Measurements from ENCODE around the gene RBM6. TPM values are rescaled to one million over a fixed set of nuclear protein-coding genes. Genes with fewer than 3 reads are reported as not detected.
A peak's percentile ranks its signal among the peaks of the same experiment; 100 is the strongest.

RBM6 gene
- total and polyA plus RNA-seq, 9 of the 15 experiments (the other 6 are each of a cell fraction or from before 2014, with no cell fraction given), result 19.9 to 82.2 (median 57.8) TPM

DNA sequence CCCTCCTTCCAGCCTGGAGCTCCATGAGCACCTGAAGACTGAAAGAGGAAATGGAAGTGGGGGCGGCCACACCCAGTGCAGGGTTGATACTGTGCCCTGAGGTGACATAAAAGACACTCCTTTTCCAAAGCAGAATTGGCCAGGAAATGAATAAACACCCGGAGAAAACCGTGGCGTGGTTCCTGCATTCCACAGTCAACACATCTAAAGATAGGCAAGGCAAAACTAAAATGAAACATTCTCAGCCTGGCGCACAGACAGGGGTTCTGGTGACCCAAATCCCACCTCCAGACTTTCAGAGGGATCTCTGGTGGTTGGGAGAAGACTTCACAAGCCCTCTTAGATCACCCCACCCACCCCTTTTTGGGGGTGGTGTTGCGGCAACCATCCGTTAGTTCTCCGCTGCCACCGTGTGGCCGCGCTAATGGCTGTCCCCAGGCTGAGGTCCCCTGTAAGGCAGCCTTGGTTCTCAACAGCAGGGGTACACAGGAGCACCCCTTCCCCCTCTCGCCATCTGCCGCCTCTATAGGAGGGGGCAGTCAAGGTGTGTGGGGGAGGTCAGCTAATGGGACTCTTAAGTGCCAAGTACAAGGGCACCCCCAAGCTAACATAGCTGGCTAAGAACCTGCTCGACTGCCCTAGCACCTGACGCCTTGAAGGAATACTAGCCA is 33.7 kb upstream of the RBM6 start (continued):
- TF ChIP-seq, protein P1, sequence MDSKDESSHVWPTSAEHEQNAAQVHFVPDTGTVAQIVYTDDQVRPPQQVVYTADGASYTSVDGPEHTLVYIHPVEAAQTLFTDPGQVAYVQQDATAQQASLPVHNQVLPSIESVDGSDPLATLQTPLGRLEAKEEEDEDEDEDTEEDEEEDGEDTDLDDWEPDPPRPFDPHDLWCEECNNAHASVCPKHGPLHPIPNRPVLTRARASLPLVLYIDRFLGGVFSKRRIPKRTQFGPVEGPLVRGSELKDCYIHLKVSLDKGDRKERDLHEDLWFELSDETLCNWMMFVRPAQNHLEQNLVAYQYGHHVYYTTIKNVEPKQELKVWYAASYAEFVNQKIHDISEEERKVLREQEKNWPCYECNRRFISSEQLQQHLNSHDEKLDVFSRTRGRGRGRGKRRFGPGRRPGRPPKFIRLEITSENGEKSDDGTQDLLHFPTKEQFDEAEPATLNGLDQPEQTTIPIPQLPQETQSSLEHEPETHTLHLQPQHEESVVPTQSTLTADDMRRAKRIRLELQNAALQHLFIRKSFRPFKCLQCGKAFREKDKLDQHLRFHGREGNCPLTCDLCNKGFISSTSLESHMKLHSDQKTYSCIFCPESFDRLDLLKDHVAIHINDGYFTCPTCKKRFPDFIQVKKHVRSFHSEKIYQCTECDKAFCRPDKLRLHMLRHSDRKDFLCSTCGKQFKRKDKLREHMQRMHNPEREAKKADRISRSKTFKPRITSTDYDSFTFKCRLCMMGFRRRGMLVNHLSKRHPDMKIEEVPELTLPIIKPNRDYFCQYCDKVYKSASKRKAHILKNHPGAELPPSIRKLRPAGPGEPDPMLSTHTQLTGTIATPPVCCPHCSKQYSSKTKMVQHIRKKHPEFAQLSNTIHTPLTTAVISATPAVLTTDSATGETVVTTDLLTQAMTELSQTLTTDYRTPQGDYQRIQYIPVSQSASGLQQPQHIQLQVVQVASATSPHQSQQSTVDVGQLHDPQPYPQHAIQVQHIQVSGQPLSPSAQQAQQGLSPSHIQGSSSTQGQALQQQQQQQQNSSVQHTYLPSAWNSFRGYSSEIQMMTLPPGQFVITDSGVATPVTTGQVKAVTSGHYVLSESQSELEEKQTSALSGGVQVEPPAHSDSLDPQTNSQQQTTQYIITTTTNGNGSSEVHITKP (IDR thresholded peaks at IDR 0.05; ENCODE audit: partially characterized antibody), result no peak
- TF ChIP-seq, protein P2, sequence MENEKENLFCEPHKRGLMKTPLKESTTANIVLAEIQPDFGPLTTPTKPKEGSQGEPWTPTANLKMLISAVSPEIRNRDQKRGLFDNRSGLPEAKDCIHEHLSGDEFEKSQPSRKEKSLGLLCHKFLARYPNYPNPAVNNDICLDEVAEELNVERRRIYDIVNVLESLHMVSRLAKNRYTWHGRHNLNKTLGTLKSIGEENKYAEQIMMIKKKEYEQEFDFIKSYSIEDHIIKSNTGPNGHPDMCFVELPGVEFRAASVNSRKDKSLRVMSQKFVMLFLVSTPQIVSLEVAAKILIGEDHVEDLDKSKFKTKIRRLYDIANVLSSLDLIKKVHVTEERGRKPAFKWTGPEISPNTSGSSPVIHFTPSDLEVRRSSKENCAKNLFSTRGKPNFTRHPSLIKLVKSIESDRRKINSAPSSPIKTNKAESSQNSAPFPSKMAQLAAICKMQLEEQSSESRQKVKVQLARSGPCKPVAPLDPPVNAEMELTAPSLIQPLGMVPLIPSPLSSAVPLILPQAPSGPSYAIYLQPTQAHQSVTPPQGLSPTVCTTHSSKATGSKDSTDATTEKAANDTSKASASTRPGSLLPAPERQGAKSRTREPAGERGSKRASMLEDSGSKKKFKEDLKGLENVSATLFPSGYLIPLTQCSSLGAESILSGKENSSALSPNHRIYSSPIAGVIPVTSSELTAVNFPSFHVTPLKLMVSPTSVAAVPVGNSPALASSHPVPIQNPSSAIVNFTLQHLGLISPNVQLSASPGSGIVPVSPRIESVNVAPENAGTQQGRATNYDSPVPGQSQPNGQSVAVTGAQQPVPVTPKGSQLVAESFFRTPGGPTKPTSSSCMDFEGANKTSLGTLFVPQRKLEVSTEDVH (IDR thresholded peaks at IDR 0.05; ENCODE audit: low read depth, partially characterized antibody), result no peak
- TF ChIP-seq NCOA2 (IDR thresholded peaks at IDR 0.05; ENCODE audit: partially characterized antibody in 2 of 2), result no peak
- TF ChIP-seq ZEB2 (IDR thresholded peaks at IDR 0.05), result peak; percentile 37; the same call in 1 of the 2 replicates
- TF ChIP-seq CREBBP (IDR thresholded peaks at IDR 0.05; ENCODE audit: low read depth, low read length), result no peak
- no peak for TF ChIP-seq TOE1 (IDR thresholded peaks at IDR 0.05; ENCODE audit: borderline replicate concordance)
- TF ChIP-seq TOE1 (CRISPR knock-in tag; IDR thresholded peaks at IDR 0.05; ENCODE audit: borderline replicate concordance, low read depth), result no peak
- TF ChIP-seq RFX5 (IDR thresholded peaks at IDR 0.05; ENCODE audit: low read depth, low read length), result no peak
- TF ChIP-seq MYNN (IDR thresholded peaks at IDR 0.05), result no peak
- TF ChIP-seq MYNN (CRISPR knock-in tag; IDR thresholded peaks at IDR 0.05), result no peak
- TF ChIP-seq SNRNP70 (optimal IDR thresholded peaks at IDR 0.05; ENCODE audit: low read depth, low read length), result no peak
- no peak for TF ChIP-seq HDAC1 (IDR thresholded peaks at IDR 0.05)
- TF ChIP-seq, protein P3, sequence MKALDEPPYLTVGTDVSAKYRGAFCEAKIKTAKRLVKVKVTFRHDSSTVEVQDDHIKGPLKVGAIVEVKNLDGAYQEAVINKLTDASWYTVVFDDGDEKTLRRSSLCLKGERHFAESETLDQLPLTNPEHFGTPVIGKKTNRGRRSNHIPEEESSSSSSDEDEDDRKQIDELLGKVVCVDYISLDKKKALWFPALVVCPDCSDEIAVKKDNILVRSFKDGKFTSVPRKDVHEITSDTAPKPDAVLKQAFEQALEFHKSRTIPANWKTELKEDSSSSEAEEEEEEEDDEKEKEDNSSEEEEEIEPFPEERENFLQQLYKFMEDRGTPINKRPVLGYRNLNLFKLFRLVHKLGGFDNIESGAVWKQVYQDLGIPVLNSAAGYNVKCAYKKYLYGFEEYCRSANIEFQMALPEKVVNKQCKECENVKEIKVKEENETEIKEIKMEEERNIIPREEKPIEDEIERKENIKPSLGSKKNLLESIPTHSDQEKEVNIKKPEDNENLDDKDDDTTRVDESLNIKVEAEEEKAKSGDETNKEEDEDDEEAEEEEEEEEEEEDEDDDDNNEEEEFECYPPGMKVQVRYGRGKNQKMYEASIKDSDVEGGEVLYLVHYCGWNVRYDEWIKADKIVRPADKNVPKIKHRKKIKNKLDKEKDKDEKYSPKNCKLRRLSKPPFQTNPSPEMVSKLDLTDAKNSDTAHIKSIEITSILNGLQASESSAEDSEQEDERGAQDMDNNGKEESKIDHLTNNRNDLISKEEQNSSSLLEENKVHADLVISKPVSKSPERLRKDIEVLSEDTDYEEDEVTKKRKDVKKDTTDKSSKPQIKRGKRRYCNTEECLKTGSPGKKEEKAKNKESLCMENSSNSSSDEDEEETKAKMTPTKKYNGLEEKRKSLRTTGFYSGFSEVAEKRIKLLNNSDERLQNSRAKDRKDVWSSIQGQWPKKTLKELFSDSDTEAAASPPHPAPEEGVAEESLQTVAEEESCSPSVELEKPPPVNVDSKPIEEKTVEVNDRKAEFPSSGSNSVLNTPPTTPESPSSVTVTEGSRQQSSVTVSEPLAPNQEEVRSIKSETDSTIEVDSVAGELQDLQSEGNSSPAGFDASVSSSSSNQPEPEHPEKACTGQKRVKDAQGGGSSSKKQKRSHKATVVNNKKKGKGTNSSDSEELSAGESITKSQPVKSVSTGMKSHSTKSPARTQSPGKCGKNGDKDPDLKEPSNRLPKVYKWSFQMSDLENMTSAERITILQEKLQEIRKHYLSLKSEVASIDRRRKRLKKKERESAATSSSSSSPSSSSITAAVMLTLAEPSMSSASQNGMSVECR (CRISPR knock-in tag; IDR thresholded peaks at IDR 0.05), result 0 out of 2 replicates have a peak, but pooled peaks have one; percentile 37
